AG10803 (cell line): ENCODE data around the gene TMEM63C.

Experiments used
- DNase-seq: peaks from one replicate; pipeline ENCODE4 v3.0.0; 2010; ENCODE audit warnings: low read depth
- H3K4me3 ChIP-seq: 2 replicates; pipeline ENCODE4 v1.5.1; 2011; ENCODE audit warnings: mild to moderate bottlenecking, low read length, control low read depth
- CTCF ChIP-seq: conservative IDR thresholded peaks from 2 replicates; pipeline ENCODE4 v1.5.1; 2011; ENCODE audit warnings: mild to moderate bottlenecking, low read length, control low read depth, inconsistent platforms

The TMEM63C gene

GRCh38 chr14:77214216-77214615 lies 32.6 kb downstream of the TMEM63C start:
- TF ChIP-seq CTCF: no peak
- no peak overlapping the region for H3K4me3 ChIP-seq
- DNase-seq: no peak

- H3K4me3 ChIP-seq: no peak overlapping the region
- TF ChIP-seq CTCF: no peak
These were observed 36.0 kb downstream of the TMEM63C start for GRCh38 chr14:77217551-77217950.

GRCh38 chr14:77219591-77219990 lies 38.0 kb downstream of the TMEM63C start:
- TF ChIP-seq CTCF: no peak
- DNase-seq: no peak
- no peak overlapping the region for H3K4me3 ChIP-seq

More at GRCh38 chr14:77217551-77217950, 36.0 kb downstream of the TMEM63C start:
- DNase-seq: no peak

- TF ChIP-seq CTCF: no peak
- no peak for DNase-seq
These were observed 38.8 kb downstream of the TMEM63C start for GRCh38 chr14:77220246-77221017.

GRCh38 chr14:77221241-77221871 lies 39.8 kb downstream of the TMEM63C start:
- DNase-seq: no peak
- no peak for TF ChIP-seq CTCF
- no peak overlapping the region for H3K4me3 ChIP-seq

More at GRCh38 chr14:77220246-77221017, 38.8 kb downstream of the TMEM63C start:
- no peak overlapping the region for H3K4me3 ChIP-seq

GRCh38 chr14:77222546-77223225 lies 41.1 kb downstream of the TMEM63C start:
- DNase-seq: no peak
- no peak overlapping the region for H3K4me3 ChIP-seq
- no peak for TF ChIP-seq CTCF

- TF ChIP-seq CTCF: no peak
- no peak overlapping the region for H3K4me3 ChIP-seq
- DNase-seq: no peak
These were observed 42.6 kb downstream of the TMEM63C start for GRCh38 chr14:77224212-77224611.
